Adrenal gland (tissue), 12 donors: ENCODE results near the gene NCAPG. TPM values are rescaled to one million over a fixed set of nuclear protein-coding genes. Genes with fewer than 3 reads are reported as not detected.

Experiments used
- DNase-seq, 7 donors: peaks; one replicate each; pipeline ENCODE4 v3.0.0-alpha.2; 2019 to 2020
- H3K27ac ChIP-seq, 5 donors: fragments of 200-600 bp; sonication (generic) in 4 of 5; 1 replicate in 3 of 5; 2 replicates in 2 of 5; pipeline versions ENCODE4 v1.5.1 to v1.8.0; 2016 to 2020; ENCODE audit warnings: mild to moderate bottlenecking in 1 of 5
- H3K27me3 ChIP-seq: fragments of 200-600 bp; 2 replicates; pipeline ENCODE4 v1.8.0; 2021
- H3K36me3 ChIP-seq, 2 donors: fragments of 200-600 bp; replicated peaks in 1 of 2; 1 replicate in 1 of 2; 2 replicates in 1 of 2; pipeline versions ENCODE4 v1.5.1 to v1.8.0; 2018 to 2022
- H3K4me1 ChIP-seq, 2 donors: fragments of 200-600 bp; replicated peaks in 1 of 2; 1 replicate in 1 of 2; 2 replicates in 1 of 2; pipeline versions ENCODE4 v1.5.1 to v1.8.0; 2018 to 2021
- H3K4me3 ChIP-seq, 4 donors: fragments of 200-600 bp; sonication (generic) in 3 of 4; one replicate each; pipeline ENCODE4 v1.5.1; 2016 to 2018
- H3K9me3 ChIP-seq, 3 donors: fragments of 200-600 bp; sonication (generic) in 1 of 3; replicated peaks in 1 of 3; 1 replicate in 2 of 3; 2 replicates in 1 of 3; pipeline versions ENCODE4 v1.5.1 to v1.8.0; 2016 to 2021
- CTCF ChIP-seq, 6 experiments: fragments of 450-650 bp in 4 of 6; fragments of 200-600 bp in 2 of 6; sonication (generic) in 1 of 6; IDR thresholded peaks; 1 replicate in 5 of 6; 2 replicates in 1 of 6; pipeline versions ENCODE4 v1.5.1 to v1.8.0; 2016 to 2021; ENCODE audit warnings: antibody characterized with exemption in 6 of 6, mild to moderate bottlenecking in 2 of 6, moderate library complexity in 1 of 6
- POLR2A ChIP-seq, 2 donors: fragments of 450-650 bp; IDR thresholded peaks; one replicate each; pipeline ENCODE4 v1.6.1; 2017; ENCODE audit warnings: antibody characterized with exemption in 2 of 2, mild to moderate bottlenecking in 2 of 2, moderate library complexity in 1 of 2
- WGBS, 4 donors: extraction: QIAGEN DNeasy Blood & Tissue Kit in 2 of 4; methylation state at CpG; one replicate each; pipeline versions ENCODE4 v1.1.5 to v1.1.7; 2013 to 2017; 5-methylcytosine and 5-hydroxymethylcytosine counted together
- intact Hi-C, 2 donors: fragments of 100-400 bp; cut with DNase I; formaldehyde crosslinking; loops; one replicate each; pipeline versions ENCODE4 v1.14.1 to v1.15.0; 2022 to 2023
- polyA plus RNA-seq, 3 donors: library from polyadenylated mRNA; stranded (reverse); fragments of 200-250 nt in 2 of 3; fragments of 350-450 nt in 1 of 3; fragmentation: Illumina TruSeq in 1 of 3; extraction: RNeasy Lipid Tissue Mini Kit (QIAGEN cat#74804) in 1 of 3; gene quantifications; one replicate each; pipeline ENCODE4 v1.2.3, GENCODE V29; 2013 to 2014
- total RNA-seq, 9 donors: library from RNA; depleted of rRNA in 4 of 9; stranded (reverse); fragments of >200 nt in 4 of 9; fragments of 120-200 nt in 1 of 9; fragmentation: NEBNext Ultra II Directional in 1 of 9; extraction: Animal tissue kit (Norgen Biotek cat#: 25700) in 1 of 9; gene quantifications; one replicate each; pipeline versions ENCODE4 v1.1.0 to v1.2.4, GENCODE V29; 2013 to 2023
- donor health status: healthy with polysubstance abuse.
- donor health status: Bipolar disorder and iron deficiency.
- donor health status: DM: yes; HTN: yes; CAD: no.
- donor health status: DM: no; HTN: no; CAD: no.
- donor health status: DM: no; HTN: no; CAD: no.
- donor health status: DM: yes; HTN: yes; CAD: no.

The NCAPG gene
- total and polyA plus RNA-seq, 12 donors: 0.17 to 16.1 (median 0.74) TPM

- Histone ChIP-seq H3K27me3 (no peaks in the 10 kb centered on the region), H3K9me3 (no peaks in the 10 kb centered on the region), H3K4me3 (peak overlapping the region in 2 of 4 donors; percentile 64 to 87), H3K27ac (peak overlapping the region in 4 of 5 donors; percentile 94 to 98 (median 97)), H3K4me1 (peaks cover 30 to 50% of the 10 kb centered on the region in 2 donors), H3K36me3 (no peaks in the 10 kb centered on the region)
- intact Hi-C loops: loop anchor here (10.0 kb wide), 2 partner anchors 215 to 265 kb away; partner anchors contain the start of gene LCORL (in 1 of the 2)
- WGBS, 4 donors: 1 to 5% (median 4%) methylated on average over 7 of the region's 7 CpGs
- TF ChIP-seq CTCF (IDR thresholded peaks at IDR 0.05) (no peak), POLR2A (IDR thresholded peaks at IDR 0.05) (no peak)
- DNase-seq: no peak
These were observed 1.1 kb upstream of the NCAPG start for GRCh38 chr4:17809667-17810066.

DNA sequence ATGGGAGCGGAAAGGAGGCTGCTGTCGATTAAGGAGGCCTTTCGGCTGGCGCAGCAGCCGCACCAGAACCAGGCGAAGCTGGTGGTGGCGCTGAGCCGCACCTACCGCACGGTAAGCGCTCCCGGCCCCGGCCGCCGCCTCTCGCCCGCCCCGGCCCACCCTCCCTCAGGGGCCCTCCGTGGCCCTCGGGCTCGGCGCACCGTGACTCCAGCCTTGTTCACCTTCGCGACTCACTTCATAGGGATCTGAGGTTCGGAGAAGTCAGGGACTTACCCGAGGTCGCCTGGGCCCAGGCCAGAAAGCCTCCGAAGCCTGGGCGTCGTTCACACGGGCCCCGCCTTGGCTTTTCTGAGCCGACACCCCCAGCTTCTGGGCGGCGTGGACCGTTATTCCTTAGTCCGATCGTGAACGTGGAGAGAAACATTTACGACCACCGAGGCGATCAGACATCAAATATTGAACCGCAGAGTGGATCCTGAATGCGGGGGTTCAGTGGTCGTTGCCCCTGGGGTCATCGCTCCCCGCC lies 362 bp downstream of the NCAPG start:
- TF ChIP-seq POLR2A (IDR thresholded peaks at IDR 0.05): no peak

GRCh38 chr4:17812125-17812524 lies 1.3 kb downstream of the NCAPG start:
- H3K4me1 ChIP-seq: peaks cover 27 to 33% of the 10 kb centered on the region in 2 donors
- no peaks in the 10 kb centered on the region for H3K27me3 ChIP-seq
- H3K36me3 ChIP-seq: no peaks in the 10 kb centered on the region
- TF ChIP-seq POLR2A (IDR thresholded peaks at IDR 0.05): no peak
- no peak for TF ChIP-seq CTCF (IDR thresholded peaks at IDR 0.05)
- WGBS, 4 donors: 8 to 21% (median 15%) methylated on average over 3 of the region's 3 CpGs
- H3K27ac ChIP-seq: no peak overlapping the region
- intact Hi-C loops: loop anchor here in 1 of 2 donors (10.0 kb wide), 1 partner anchor 213 kb away; the partner anchor contains the start of gene LCORL
- no peaks in the 10 kb centered on the region for H3K9me3 ChIP-seq
- H3K4me3 ChIP-seq: no peak overlapping the region
- DNase-seq: no peak

More for the DNA sequence above, 362 bp downstream of the NCAPG start:
- intact Hi-C loops: loop anchor here in 1 of 2 donors (10.0 kb wide), 1 partner anchor 214 kb away; the partner anchor contains the start of gene LCORL
- WGBS, 4 donors: 0 to 6% (median 1%) methylated on average over 4 to 48 of the region's 48 CpGs
- Histone ChIP-seq H3K9me3 (no peaks in the 10 kb centered on the region), H3K27ac (no peak overlapping the region), H3K4me1 (peaks cover 30 to 43% of the 10 kb centered on the region in 2 donors), H3K36me3 (no peaks in the 10 kb centered on the region), H3K27me3 (no peaks in the 10 kb centered on the region), H3K4me3 (peak overlapping the region in 2 of 4 donors; percentile 33 to 87)
- peak in 2 of 7 donors; percentile 14 to 19 for DNase-seq

- 58 to 72% (median 62%) methylated on average over 3 of the region's 3 CpGs for WGBS, 4 donors
- intact Hi-C loops: loop anchor here in 1 of 2 donors (10.0 kb wide), 1 partner anchor 212 kb away; the partner anchor contains the start of gene LCORL
These were observed 2.0 kb downstream of the NCAPG start for GRCh38 chr4:17812801-17813200.

More at GRCh38 chr4:17812801-17813200, 2.0 kb downstream of the NCAPG start:
- Histone ChIP-seq H3K27ac (no peak overlapping the region), H3K36me3 (no peaks in the 10 kb centered on the region), H3K27me3 (no peaks in the 10 kb centered on the region), H3K9me3 (no peaks in the 10 kb centered on the region), H3K4me1 (peaks cover 23 to 26% of the 10 kb centered on the region in 2 donors), H3K4me3 (no peak overlapping the region)
- no peak for TF ChIP-seq POLR2A (IDR thresholded peaks at IDR 0.05)
- TF ChIP-seq CTCF (IDR thresholded peaks at IDR 0.05): no peak
- no peak for DNase-seq
